Activated B cell treated with CpG ODN at 0.5 μM for 24 hours (primary cell): ENCODE measurements around the gene TRIM17. TPM values are rescaled to one million over a fixed set of nuclear protein-coding genes. Genes with fewer than 3 reads are reported as not detected.
A peak's percentile ranks its signal among the peaks of the same experiment; 100 is the strongest.

Source experiments
- ATAC-seq: fragments of 200-7000 bp; cut with Tn5 transposase; one replicate; pipeline ENCODE4 v1.10.0; 2021; ENCODE audit warnings: low read depth, mild to moderate bottlenecking, moderate library complexity
- CTCF ChIA-PET: fragments of 350-600 bp; sonication (Branson Sonifier 250); formaldehyde crosslinking; loops from one replicate; lab custom pipeline; 2021; ENCODE audit warnings: antibody characterized with exemption; lab: Charles Lee
- POLR2A ChIA-PET: fragments of 350-600 bp; sonication (Branson Sonifier 250); formaldehyde crosslinking; loops from one replicate; lab custom pipeline; 2021; ENCODE audit warnings: antibody characterized with exemption; lab: Charles Lee
- DNase-seq: peaks from one replicate; pipeline ENCODE4 v3.0.0; 2022
- H3K27ac Mint-ChIP-seq: one replicate; pipeline ENCODE4 v1.8.0; 2020; ENCODE audit warnings: mixed read lengths
- H3K27me3 Mint-ChIP-seq: one replicate; pipeline ENCODE4 v1.8.0; 2021; ENCODE audit warnings: mixed read lengths
- H3K36me3 Mint-ChIP-seq: one replicate; pipeline ENCODE4 v1.8.0; 2021; ENCODE audit warnings: low read depth, mixed read lengths
- H3K4me1 Mint-ChIP-seq: one replicate; pipeline ENCODE4 v1.8.0; 2021; ENCODE audit warnings: mixed read lengths
- H3K4me3 Mint-ChIP-seq: one replicate; pipeline ENCODE4 v1.8.0; 2020; ENCODE audit warnings: mild to moderate bottlenecking, mixed read lengths
- H3K9me3 Mint-ChIP-seq: one replicate; pipeline ENCODE4 v1.8.0; 2020; ENCODE audit warnings: mixed read lengths
- intact Hi-C: fragments of 100-400 bp; cut with micrococcal nuclease; formaldehyde crosslinking; loops from one replicate; pipeline ENCODE4 v1.15.1; 2024
- total RNA-seq: library from RNA; stranded (reverse); gene quantifications from 2 replicates; pipeline ENCODE4 v1.2.3, GENCODE V29; 2022
- TF ChIP-seq, protein P1 (sequence below): fragments of 200-600 bp; IDR thresholded peaks from one replicate; pipeline ENCODE4 v1.8.0; 2022; ENCODE audit warnings: antibody characterized with exemption, mild to moderate bottlenecking

TRIM17 gene, protein sequence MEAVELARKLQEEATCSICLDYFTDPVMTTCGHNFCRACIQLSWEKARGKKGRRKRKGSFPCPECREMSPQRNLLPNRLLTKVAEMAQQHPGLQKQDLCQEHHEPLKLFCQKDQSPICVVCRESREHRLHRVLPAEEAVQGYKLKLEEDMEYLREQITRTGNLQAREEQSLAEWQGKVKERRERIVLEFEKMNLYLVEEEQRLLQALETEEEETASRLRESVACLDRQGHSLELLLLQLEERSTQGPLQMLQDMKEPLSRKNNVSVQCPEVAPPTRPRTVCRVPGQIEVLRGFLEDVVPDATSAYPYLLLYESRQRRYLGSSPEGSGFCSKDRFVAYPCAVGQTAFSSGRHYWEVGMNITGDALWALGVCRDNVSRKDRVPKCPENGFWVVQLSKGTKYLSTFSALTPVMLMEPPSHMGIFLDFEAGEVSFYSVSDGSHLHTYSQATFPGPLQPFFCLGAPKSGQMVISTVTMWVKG
- total RNA-seq, result not detected in 2 replicates

DNA sequence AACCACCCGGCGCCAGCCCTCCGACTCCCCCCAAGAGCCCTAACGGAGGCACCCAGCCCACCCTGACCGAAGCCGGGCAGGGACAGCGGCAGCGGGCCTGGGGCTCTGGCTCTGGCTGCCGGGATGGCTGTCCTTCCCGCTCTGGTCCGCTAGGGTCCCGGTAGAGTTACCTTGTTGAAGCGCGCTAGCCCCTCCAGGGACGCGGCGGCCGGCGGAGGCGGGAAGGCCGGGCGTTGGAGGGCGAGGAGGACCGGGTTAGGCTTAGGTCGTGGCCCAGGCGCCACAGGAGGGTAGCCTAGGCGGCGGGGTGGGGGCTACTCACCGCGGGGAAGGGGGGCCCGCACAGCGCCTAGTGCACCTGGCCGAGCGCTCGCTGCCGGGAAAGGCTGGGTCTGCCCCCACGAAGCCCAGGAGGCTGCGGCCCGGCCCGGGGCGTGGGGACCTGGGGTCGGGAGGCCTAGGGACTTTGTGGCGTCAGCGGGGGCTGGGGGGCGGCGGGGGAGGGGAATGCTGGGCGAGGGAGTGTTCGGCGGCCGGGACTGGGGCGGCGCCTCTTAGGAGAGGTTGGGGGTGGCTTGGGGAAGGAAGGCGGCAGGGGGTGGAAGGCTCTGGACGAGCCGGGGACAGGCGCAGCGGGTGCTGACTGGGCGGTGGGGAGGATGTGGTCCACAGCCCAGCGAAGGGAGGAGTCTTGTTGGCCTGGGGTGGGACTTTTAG is at the start of gene TRIM17:
Gene TRIM17, minus strand, starts transcription at position 645 of the 717 bp plus-strand sequence. CDS start 1,789 bp downstream, outside the sequence.
- TF ChIP-seq, protein P1, sequence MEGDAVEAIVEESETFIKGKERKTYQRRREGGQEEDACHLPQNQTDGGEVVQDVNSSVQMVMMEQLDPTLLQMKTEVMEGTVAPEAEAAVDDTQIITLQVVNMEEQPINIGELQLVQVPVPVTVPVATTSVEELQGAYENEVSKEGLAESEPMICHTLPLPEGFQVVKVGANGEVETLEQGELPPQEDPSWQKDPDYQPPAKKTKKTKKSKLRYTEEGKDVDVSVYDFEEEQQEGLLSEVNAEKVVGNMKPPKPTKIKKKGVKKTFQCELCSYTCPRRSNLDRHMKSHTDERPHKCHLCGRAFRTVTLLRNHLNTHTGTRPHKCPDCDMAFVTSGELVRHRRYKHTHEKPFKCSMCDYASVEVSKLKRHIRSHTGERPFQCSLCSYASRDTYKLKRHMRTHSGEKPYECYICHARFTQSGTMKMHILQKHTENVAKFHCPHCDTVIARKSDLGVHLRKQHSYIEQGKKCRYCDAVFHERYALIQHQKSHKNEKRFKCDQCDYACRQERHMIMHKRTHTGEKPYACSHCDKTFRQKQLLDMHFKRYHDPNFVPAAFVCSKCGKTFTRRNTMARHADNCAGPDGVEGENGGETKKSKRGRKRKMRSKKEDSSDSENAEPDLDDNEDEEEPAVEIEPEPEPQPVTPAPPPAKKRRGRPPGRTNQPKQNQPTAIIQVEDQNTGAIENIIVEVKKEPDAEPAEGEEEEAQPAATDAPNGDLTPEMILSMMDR, result no peak
- Mint-ChIP-seq H3K4me3 (no peak within 1 kb of the TSS), H3K27ac (no peak within 1 kb of the TSS), H3K9me3 (no peaks in the 10 kb centered on the region), H3K27me3 (peaks cover 38% of the 10 kb centered on the region), H3K36me3 (no peaks in the 10 kb centered on the region), H3K4me1 (peaks cover 20% of the 10 kb centered on the region)
- ATAC-seq (peak; percentile 65), DNase-seq (no peak)
- ChIA-PET CTCF (no interaction called here), POLR2A (no interaction called here)
- intact Hi-C loops, result no loop called here

DNA sequence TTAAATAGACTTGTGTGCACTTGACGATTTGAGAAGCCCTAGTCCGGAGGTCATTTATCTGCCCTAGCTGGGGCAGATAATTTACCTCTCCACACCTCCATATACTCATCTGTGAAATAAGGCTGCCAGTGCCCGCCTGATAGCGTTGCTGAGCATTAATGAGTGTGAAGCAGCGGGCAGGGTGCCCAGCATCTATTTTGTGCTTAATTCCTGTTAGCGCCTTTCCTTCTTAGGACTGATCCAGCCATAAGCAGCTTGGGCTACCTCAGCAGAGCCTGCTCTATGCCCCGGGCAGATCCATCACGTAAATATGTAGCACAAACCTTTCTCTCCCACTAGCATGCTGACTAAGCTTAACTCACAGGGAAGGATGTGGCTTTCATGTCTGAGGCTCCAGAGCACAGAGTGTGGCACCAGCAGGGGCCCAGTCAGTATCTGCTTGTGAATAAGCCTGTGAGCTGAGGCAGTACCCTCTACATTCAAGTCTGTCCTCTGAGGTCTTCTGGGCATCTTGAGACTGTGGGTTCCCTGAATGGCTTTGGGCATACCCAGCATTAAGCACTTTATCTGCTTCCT is 49.0 kb upstream of the TRIM17 start:
- Mint-ChIP-seq H3K27ac (no peak overlapping the region), H3K36me3 (no peaks in the 10 kb centered on the region), H3K4me3 (no peak overlapping the region), H3K9me3 (no peaks in the 10 kb centered on the region), H3K27me3 (peaks cover 76% of the 10 kb centered on the region), H3K4me1 (peaks cover 24% of the 10 kb centered on the region)
- TF ChIP-seq, protein P1, result no peak
- CTCF ChIA-PET, result interaction anchor here (1.2 kb wide), 1 partner anchor 9 kb away, joined by 3 read pairs; a partner anchor contains a TSS
- ATAC-seq, result no peak
- intact Hi-C loops, result loop anchor here (1.0 to 2.0 kb wide), 2 partner anchors 8 to 21 kb away; partner anchors contain the start of gene RNF187
- DNase-seq, result no peak
- POLR2A ChIA-PET, result interaction anchor here (1.8 kb wide), 1 partner anchor 21 kb away, joined by 7 read pairs; no protein-coding TSS in a partner anchor

DNA sequence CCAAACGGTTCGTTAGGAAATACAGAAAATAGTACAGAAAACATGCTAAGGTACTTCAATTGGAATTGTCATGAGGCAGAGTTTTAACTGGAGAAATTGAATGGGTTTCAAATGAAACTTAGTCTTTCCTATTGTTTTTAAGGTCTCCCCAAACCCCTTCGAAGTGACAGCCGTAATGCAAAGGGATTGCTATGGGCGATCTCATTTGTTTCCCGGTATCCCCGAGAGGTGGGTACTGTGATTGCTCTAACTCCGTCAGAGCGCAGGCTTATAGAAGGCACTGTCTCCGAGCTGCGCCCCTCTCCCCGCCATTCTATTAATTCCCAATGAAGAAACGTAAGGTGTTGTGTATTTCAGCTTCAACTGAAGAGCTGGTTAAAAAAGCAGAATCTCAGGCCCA is 48.5 kb upstream of the TRIM17 start:
- CTCF ChIA-PET, result interaction anchor here (1.2 kb wide), 1 partner anchor 8 kb away, joined by 3 read pairs; a partner anchor contains a TSS
- Mint-ChIP-seq H3K27ac (no peak overlapping the region), H3K4me3 (peak overlapping the region; percentile 75), H3K36me3 (no peaks in the 10 kb centered on the region), H3K27me3 (peaks cover 76% of the 10 kb centered on the region), H3K4me1 (peaks cover 24% of the 10 kb centered on the region), H3K9me3 (no peaks in the 10 kb centered on the region)
- intact Hi-C loops, result loop anchor here (1.0 to 2.0 kb wide), 2 partner anchors 8 to 22 kb away; partner anchors contain the start of gene RNF187
- ATAC-seq, result no peak
- TF ChIP-seq, protein P1, result no peak
- no peak for DNase-seq
- POLR2A ChIA-PET, result interaction anchor here (0.6 to 1.8 kb wide), 2 partner anchors 21 to 208 kb away, joined by 3 to 7 read pairs; no protein-coding TSS in a partner anchor

DNA sequence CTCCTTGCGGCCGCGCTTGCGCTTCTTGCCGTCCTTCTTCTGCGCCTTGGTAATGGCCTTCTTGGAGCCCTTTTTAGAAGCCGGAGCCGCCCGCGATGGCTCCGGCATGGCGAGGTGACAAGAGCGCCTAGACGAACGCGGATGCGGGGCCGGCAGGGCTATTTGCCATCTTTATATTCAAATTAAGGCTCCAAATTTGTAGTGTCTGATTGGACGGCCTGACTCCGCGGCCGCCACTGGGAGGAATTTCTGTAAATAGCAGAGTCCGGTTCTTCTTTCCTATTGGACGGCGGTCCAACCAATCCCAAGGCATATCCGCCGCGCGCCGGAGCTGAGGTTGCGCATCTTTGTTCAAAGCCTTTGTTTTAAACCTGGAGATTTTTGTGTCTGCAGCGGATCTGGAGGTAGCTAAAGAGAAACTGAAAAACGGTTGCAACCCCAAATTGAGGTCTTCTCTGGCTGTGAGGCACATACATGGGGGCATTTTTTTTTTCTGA is 47.9 kb upstream of the TRIM17 start:
- Mint-ChIP-seq H3K27me3 (peaks cover 74% of the 10 kb centered on the region), H3K27ac (peak overlapping the region; percentile 68), H3K4me3 (peak overlapping the region; percentile 75), H3K36me3 (no peaks in the 10 kb centered on the region), H3K9me3 (no peaks in the 10 kb centered on the region), H3K4me1 (peaks cover 24% of the 10 kb centered on the region)
- DNase-seq (peak; percentile 39), ATAC-seq (peak; percentile 91)
- ChIA-PET POLR2A (interaction anchor here (0.6 to 1.8 kb wide), 2 partner anchors 22 to 209 kb away, joined by 3 to 7 read pairs; no protein-coding TSS in a partner anchor), CTCF (interaction anchor here (1.2 kb wide), 1 partner anchor 8 kb away, joined by 3 read pairs; a partner anchor contains a TSS)
- intact Hi-C loops, result loop anchor here (2.0 to 5.0 kb wide), 2 partner anchors 22 to 968 kb away; partner anchors contain the start of genes ACTA1 and RNF187
- TF ChIP-seq, protein P1, result no peak
